Stimulated activated CD8-positive, alpha-beta memory T cell treated with anti-CD3 and anti-CD28 coated beads, Interleukin-4, amount 100 ng/mL, for 1 hour (primary cell): Measurements from ENCODE around the gene SLC5A6.
"Not testable (repeated sequence)": the region's sequence is repeated elsewhere in the genome, so short reads cannot be mapped to it uniquely, and the experiment has no call there.

Experiments used
- DNase-seq, 2 donors: peaks; one replicate each; pipeline ENCODE4 v3.0.0-alpha.2; 2020; ENCODE audit warnings: low read depth in 2 of 2, low spot score in 1 of 2

Gene SLC5A6

GRCh38 chr2:27208486-27209050 lies 3.5 kb downstream of the SLC5A6 start:
- no peak for DNase-seq

- DNase-seq = no peak
Observed at GRCh38 chr2:27206346-27206745, 5.7 kb downstream of the SLC5A6 start.

- DNase-seq = no peak
Observed at GRCh38 chr2:27205206-27205605, 6.9 kb downstream of the SLC5A6 start.

- no peak for DNase-seq
Observed at GRCh38 chr2:27204566-27204965, 7.5 kb downstream of the SLC5A6 start.

GRCh38 chr2:27203741-27204140 lies 8.3 kb downstream of the SLC5A6 start:
- DNase-seq = no peak

GRCh38 chr2:27202854-27203253 lies 9.2 kb downstream of the SLC5A6 start:
- no peak for DNase-seq

- DNase-seq = no peak
Observed at GRCh38 chr2:27201675-27202074, 10.4 kb downstream of the SLC5A6 start.

- DNase-seq = no peak
Observed at GRCh38 chr2:27199241-27199640, 12.8 kb downstream of the SLC5A6 start.

GRCh38 chr2:27198627-27199026 lies 13.4 kb downstream of the SLC5A6 start:
- DNase-seq = no peak

GRCh38 chr2:27198068-27198467 lies 14.0 kb downstream of the SLC5A6 start:
- not testable (repeated sequence) for DNase-seq

GRCh38 chr2:27195799-27196198 lies 16.3 kb downstream of the SLC5A6 start:
- DNase-seq = not testable (repeated sequence)

GRCh38 chr2:27194538-27195354 lies 17.3 kb downstream of the SLC5A6 start:
- no peak for DNase-seq

- no peak for DNase-seq
Observed at GRCh38 chr2:27191070-27191829, 20.8 kb downstream of the SLC5A6 start.

GRCh38 chr2:27189989-27190388 lies 22.1 kb downstream of the SLC5A6 start:
- DNase-seq = no peak

GRCh38 chr2:27186613-27187345 lies 25.3 kb downstream of the SLC5A6 start:
- DNase-seq = no peak

- no peak for DNase-seq
Observed at GRCh38 chr2:27185331-27186026, 26.6 kb downstream of the SLC5A6 start.

- DNase-seq = no peak
Observed at GRCh38 chr2:27184115-27184514, 28.0 kb downstream of the SLC5A6 start.

GRCh38 chr2:27182346-27182745 lies 29.7 kb downstream of the SLC5A6 start:
- DNase-seq = no peak

- no peak for DNase-seq
Observed at GRCh38 chr2:27179344-27180000, 32.6 kb downstream of the SLC5A6 start.

- DNase-seq = no peak
Observed at GRCh38 chr2:27178469-27178868, 33.6 kb downstream of the SLC5A6 start.
